22Rv1 (cell line): ENCODE measurements around the gene MTMR6.

Experiments
- H3K27ac ChIP-seq: fragments of 450-650 bp; 2 replicates; pipeline ENCODE4 v1.5.1; 2017
- CTCF ChIP-seq: fragments of 450-650 bp; IDR thresholded peaks from 2 replicates; pipeline ENCODE4 v1.5.1; 2017; ENCODE audit warnings: mild to moderate bottlenecking
- ZFX ChIP-seq: fragments of 450-650 bp; IDR thresholded peaks from 2 replicates; pipeline ENCODE4 v1.6.1; 2017; ENCODE audit warnings: antibody characterized with exemption, borderline replicate concordance

MTMR6 gene

DNA sequence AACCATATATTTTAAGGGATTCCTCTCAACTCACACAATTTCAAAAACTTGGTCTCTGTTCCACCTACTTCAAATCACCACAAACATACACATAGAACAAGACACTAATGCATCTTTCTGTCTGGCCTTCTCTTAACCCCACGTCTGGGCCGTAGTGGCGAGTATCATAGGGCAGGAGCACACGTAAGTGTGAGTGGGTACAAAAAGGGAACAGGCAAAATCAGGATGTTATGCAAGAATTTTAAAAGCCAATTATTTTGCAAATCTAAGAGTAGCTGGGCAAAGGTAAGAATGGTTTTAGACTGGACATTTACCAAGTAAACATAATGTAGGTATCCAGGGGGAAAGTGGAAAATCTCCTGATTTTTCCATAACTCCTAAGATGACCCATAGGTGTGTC, 35.1 kb downstream of the MTMR6 start:
- no peak for TF ChIP-seq ZFX

GRCh38 chr13:25249001-25249543, 38.2 kb downstream of the MTMR6 start:
- peak; percentile 85 for TF ChIP-seq CTCF
- TF ChIP-seq ZFX, result no peak
- H3K27ac ChIP-seq, result no peak overlapping the region

More for the DNA sequence above, 35.1 kb downstream of the MTMR6 start:
- no peak overlapping the region for H3K27ac ChIP-seq

DNA sequence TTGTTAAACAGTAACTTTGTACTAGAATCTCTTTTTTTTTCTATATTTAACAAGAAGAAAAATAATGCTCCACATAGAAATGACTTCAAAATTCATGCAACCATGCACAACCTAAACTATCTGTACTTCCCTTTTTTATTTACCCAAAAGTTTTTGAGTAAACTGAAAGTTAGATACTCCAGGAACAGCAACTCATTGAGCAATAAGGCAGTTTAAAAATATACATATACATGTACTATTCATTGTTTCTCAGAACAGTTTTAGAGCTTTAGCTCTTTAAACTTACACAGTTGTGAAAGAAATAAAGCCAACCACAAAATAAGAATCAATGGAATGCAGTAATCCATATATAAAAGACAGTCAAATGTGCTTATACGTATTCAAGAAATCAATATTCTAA, 39.2 kb downstream of the MTMR6 start:
- no peak overlapping the region for H3K27ac ChIP-seq
- TF ChIP-seq CTCF (no peak), ZFX (no peak)

DNA sequence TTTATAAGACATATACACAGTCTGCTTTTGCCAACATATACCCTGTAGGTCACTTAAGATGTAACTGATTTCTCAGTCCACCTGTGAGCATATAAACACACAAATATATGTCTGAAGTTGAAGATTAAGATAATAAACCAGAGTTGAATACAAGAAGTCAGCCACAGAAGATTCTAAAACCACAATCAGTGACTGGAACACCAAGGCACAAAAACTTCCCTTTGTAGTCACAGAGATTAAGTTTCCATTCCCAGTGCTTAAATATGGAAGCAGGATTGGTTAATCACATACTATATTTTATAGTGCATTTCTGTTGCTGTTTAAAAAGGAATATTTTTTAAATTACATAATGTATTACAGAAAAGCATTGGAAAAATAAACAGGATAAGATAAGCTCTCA, 39.9 kb downstream of the MTMR6 start:
- no peak overlapping the region for H3K27ac ChIP-seq
- TF ChIP-seq CTCF (no peak), ZFX (no peak)

DNA sequence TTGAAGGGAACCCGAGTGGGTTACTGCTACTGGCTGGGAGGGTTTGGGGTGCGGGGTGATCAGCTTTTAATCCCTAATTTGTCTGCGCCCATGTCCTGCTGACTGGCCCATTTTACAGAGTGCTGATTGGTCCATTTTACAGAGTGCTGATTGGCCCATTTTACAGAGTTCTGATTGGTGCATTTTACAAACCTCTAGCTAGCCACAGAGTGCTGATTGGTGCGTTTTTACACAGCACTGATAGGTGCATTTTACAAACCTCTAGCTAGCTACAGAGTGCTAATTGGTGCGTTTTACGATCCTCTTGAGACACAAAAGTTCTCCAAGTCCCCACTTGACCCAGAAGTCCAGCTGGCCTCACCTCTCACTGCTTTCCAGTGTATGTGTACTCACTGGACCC, 43.2 kb downstream of the MTMR6 start:
- TF ChIP-seq ZFX (no peak), CTCF (no peak)
- H3K27ac ChIP-seq, result no peak overlapping the region

- no peak overlapping the region for H3K27ac ChIP-seq
- TF ChIP-seq CTCF (no peak), ZFX (no peak)
These were observed 44.3 kb downstream of the MTMR6 start for GRCh38 chr13:25242956-25243355.

- TF ChIP-seq ZFX, result no peak
- H3K27ac ChIP-seq, result no peak overlapping the region
These were observed 46.3 kb downstream of the MTMR6 start for GRCh38 chr13:25241007-25241406.

GRCh38 chr13:25237083-25237482, 50.2 kb downstream of the MTMR6 start:
- TF ChIP-seq ZFX (no peak), CTCF (no peak)
- H3K27ac ChIP-seq, result no peak overlapping the region
